ENCODE results near the gene CD2AP.

CD2AP gene

DNA sequence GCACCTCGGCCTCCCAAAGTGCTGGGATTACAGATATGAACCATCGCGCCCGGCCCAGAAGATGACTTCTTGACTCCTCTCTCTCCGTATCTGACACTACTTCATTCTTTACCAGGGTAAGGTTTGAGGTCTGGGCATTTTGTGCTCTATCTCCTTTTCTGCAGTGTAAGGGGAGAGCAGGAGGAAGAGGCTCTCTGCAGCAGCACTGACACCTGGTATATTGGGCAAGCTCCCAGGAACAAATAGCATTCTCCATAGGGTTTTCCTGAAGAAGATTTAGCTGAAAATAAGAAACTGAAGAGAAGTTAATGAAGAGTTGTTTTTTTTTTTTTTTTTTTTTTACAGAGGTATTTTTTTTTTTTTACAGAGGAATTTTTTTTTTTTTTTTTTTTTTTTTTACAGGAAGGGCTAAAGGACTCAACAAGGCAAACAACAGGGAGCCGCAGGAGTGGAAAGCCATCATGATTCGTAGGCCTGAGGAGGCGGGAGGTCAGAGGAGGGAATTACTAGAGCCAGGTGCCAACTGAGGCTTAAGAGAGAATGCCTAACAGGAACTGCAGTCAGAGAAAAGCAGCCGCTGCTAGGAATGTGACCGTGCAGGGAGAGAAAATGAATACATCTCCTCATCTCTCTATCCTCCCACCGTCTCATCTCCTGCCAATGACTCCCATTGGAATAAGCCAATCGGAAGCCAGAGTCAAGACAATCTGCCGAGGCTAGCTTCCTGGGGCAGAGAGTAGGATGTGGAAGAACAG, 186.1 kb downstream of the CD2AP start:
- intact Hi-C loops (cut with micrococcal nuclease), result no loop called here
- H3K27ac Mint-ChIP-seq, result no peak overlapping the region
- H3K36me3 Mint-ChIP-seq (ENCODE audit: low read depth), result no peaks in the 10 kb centered on the region

DNA sequence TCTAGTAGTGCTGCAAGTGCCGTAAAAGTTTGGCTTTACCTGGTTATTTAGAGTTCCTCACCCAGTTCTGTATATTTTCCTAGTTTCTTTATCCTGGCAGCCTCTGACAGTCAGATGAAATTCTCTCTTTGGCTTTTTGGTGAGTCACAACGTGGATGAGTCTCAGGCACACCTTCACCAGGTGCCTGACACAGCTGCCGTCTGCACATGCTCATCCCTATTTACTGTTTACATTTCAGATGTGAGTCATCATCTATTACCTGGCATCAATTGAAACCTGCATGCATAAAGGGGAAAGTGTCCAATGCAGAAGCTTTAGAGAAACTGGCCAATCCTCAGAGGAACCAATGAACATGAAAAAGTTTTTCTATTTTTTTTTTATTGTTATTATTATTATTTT, 187.5 kb downstream of the CD2AP start:
- Mint-ChIP-seq H3K27ac (no peak overlapping the region), H3K27me3 (peaks cover 5% of the 10 kb centered on the region), H3K4me1 (ENCODE audit: low read depth) (no peaks in the 10 kb centered on the region), H3K9me3 (no peaks in the 10 kb centered on the region), H3K4me3 (no peak overlapping the region), H3K36me3 (ENCODE audit: low read depth) (no peaks in the 10 kb centered on the region)
- intact Hi-C loops (cut with micrococcal nuclease), result no loop called here

More for the DNA sequence above, 186.1 kb downstream of the CD2AP start:
- peaks cover 2% of the 10 kb centered on the region for H3K27me3 Mint-ChIP-seq
- no peaks in the 10 kb centered on the region for H3K9me3 Mint-ChIP-seq
- no peak overlapping the region for H3K4me3 Mint-ChIP-seq
- H3K4me1 Mint-ChIP-seq (ENCODE audit: low read depth), result no peaks in the 10 kb centered on the region

DNA sequence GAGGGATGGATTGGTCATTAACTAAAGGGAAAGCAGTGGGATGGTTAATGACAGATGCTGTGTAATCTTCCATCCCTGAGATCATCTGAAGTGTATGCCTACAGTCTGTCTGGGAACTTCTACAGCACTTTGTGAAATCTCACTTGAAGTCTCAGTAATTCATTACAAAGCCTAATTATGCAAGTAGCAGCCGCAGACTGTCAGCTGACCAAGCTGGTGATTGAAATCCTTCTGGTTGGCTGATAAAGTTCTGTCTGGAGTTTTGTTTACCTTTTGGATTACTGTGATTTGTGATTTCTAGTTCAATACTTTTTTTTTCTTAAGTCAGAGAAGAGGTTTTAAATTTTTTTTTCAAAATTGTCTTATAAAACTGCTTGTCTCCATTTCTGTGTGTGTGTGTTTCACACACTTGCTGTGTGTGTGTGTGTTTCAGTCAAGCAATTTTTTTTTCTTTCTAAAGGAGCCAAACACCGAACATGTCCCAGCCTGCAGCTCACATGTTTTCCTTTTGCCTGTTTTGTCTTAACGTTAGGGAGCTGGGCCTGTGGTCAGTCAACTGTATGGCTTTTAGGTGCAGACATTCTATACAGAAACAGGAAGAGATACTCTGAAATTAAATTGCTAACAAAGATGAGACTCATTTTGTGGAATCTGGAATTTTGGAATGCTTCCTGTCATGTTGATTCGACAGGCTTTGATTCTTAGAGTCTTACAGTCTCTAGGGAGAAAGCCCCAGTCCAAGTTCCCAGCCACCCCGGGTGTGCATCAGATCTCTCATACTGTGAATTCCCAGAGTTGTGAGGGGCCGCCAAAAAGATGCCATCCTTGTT, 192.3 kb downstream of the CD2AP start:
- intact Hi-C loops (cut with micrococcal nuclease), result no loop called here
- Mint-ChIP-seq H3K9me3 (no peaks in the 10 kb centered on the region), H3K27ac (no peak overlapping the region), H3K27me3 (peaks cover 5% of the 10 kb centered on the region), H3K36me3 (ENCODE audit: low read depth) (no peaks in the 10 kb centered on the region), H3K4me3 (no peak overlapping the region), H3K4me1 (ENCODE audit: low read depth) (no peaks in the 10 kb centered on the region)

DNA sequence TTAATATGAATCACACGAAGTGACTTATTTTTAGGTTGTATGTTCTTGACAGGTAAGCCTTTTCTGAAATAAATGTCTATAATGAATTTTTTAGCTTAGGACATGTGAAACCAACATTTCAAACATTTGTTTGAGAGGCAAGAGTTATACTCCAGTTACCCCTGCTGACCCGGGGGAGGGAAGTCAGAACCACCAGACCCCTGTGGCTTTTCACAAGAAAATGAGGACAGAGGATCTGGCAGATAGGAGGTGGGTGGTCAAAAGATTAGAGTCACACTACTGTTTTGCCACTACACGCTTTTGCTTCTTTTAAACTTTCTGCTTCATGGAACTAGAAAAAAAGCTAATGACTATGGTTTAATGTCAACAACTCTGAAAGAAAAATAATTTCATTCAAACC, 193.3 kb downstream of the CD2AP start:
- Mint-ChIP-seq H3K36me3 (ENCODE audit: low read depth) (no peaks in the 10 kb centered on the region), H3K9me3 (no peaks in the 10 kb centered on the region), H3K4me3 (no peak overlapping the region), H3K27ac (no peak overlapping the region), H3K4me1 (ENCODE audit: low read depth) (no peaks in the 10 kb centered on the region), H3K27me3 (peaks cover 5% of the 10 kb centered on the region)
- intact Hi-C loops (cut with micrococcal nuclease), result no loop called here

DNA sequence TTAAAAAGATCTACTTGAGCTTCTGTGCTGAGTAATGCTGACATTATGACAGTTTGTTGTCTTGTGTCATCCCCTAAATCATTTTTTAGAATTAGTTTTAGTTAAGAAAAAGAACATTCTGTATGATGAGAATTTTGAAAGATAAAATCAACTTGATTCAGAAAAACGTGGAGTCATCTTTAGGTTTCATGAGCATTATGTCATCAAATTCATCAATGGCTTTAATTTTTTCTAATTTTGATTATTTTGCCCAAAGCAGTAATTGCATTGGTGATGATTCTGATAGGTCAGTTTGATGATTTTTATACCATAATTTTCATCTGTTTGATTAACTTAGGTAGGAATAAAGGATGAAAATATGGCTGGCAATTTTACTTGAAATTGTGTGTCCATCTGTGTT, 194.2 kb downstream of the CD2AP start:
- Mint-ChIP-seq H3K27me3 (peaks cover 5% of the 10 kb centered on the region), H3K4me3 (no peak overlapping the region), H3K9me3 (no peaks in the 10 kb centered on the region), H3K27ac (no peak overlapping the region), H3K4me1 (ENCODE audit: low read depth) (no peaks in the 10 kb centered on the region), H3K36me3 (ENCODE audit: low read depth) (no peaks in the 10 kb centered on the region)
- intact Hi-C loops (cut with micrococcal nuclease), result no loop called here

DNA sequence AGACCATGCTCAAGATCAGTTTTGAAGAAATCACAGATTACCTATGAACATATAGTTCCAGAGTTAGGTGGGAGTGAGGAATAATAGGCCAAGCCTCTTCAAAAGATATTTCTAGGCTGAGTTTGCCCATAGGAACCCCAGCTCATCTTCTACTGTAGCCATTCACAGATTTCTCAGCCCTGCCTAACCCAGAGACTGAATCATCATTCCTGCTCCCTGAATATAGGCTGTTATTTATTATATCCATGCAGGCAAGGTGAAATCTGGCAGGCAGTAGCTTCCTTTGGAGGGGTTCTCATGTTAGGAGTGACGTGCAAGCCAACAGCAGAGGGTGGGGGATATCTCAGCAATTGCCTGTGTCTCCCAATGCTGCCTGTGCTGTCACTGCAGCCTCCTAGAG, 195.2 kb downstream of the CD2AP start:
- intact Hi-C loops (cut with micrococcal nuclease), result no loop called here
- Mint-ChIP-seq H3K4me1 (ENCODE audit: low read depth) (no peaks in the 10 kb centered on the region), H3K27ac (no peak overlapping the region), H3K36me3 (ENCODE audit: low read depth) (no peaks in the 10 kb centered on the region), H3K27me3 (peaks cover 5% of the 10 kb centered on the region), H3K9me3 (no peaks in the 10 kb centered on the region), H3K4me3 (no peak overlapping the region)

DNA sequence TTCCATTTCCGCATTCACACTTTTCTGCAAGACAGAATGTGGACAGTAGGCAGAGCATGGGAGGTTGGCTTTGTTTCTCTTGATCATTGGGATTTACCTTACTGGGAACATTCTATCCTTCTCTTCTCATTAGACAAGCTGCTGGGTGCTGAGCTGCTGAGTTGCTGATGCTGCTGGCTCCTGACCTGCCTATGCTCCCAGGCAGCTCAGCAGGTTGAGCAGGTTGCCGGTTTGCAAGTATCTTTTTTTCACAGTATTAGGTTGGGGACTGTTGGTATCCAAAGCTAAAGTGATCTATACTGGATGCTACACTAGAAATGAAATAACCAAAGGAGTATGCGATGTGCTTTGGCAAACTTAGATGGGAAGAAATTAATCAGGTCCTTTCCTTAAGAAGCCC, 197.1 kb downstream of the CD2AP start:
- Mint-ChIP-seq H3K36me3 (ENCODE audit: low read depth) (no peaks in the 10 kb centered on the region), H3K9me3 (no peaks in the 10 kb centered on the region), H3K4me1 (ENCODE audit: low read depth) (no peaks in the 10 kb centered on the region), H3K27ac (no peak overlapping the region), H3K27me3 (peaks cover 1% of the 10 kb centered on the region), H3K4me3 (no peak overlapping the region)
- intact Hi-C loops (cut with micrococcal nuclease), result no loop called here
